WTC11 (cell line): Measurements from ENCODE around the gene GALNT12. TPM values are rescaled to one million over a fixed set of nuclear protein-coding genes. Genes with fewer than 3 reads are reported as not detected.

Source experiments
- ATAC-seq: fragments of 200-7000 bp; cut with Tn5 transposase; 2 replicates; pipeline ENCODE4 v1.10.0; 2021; ENCODE audit warnings: mild to moderate bottlenecking, moderate library complexity
- CTCF ChIA-PET: fragments of 300-600 bp; sonication (Branson Sonifier 250); formaldehyde crosslinking; loops from one replicate; lab custom pipeline; 2021; ENCODE audit warnings: antibody characterized with exemption; lab: Charles Lee
- POLR2A ChIA-PET: fragments of 350-600 bp; sonication (Branson Sonifier 250); formaldehyde crosslinking; loops from one replicate; lab custom pipeline; 2021; ENCODE audit warnings: antibody characterized with exemption; lab: Charles Lee
- DNase-seq: peaks from one replicate; pipeline ENCODE4 v3.0.0; 2021; ENCODE audit warnings: low spot score
- H3K27ac Mint-ChIP-seq: 2 replicates; pipeline ENCODE4 v1.8.0; 2021; ENCODE audit warnings: mixed read lengths
- H3K27me3 Mint-ChIP-seq: 2 replicates; pipeline ENCODE4 v1.8.0; 2021; ENCODE audit warnings: low read depth, mild to moderate bottlenecking, moderate library complexity, mixed read lengths
- H3K36me3 Mint-ChIP-seq: 2 replicates; pipeline ENCODE4 v1.8.0; 2021; ENCODE audit warnings: mixed read lengths
- H3K4me1 Mint-ChIP-seq: 2 replicates; pipeline ENCODE4 v1.8.0; 2022; ENCODE audit warnings: mixed read lengths
- H3K4me3 Mint-ChIP-seq: 2 replicates; pipeline ENCODE4 v1.8.0; 2021; ENCODE audit warnings: mild to moderate bottlenecking, moderate library complexity, mixed read lengths
- H3K9me3 Mint-ChIP-seq: 2 replicates; pipeline ENCODE4 v1.8.0; 2021; ENCODE audit warnings: mixed read lengths
- ARID4B ChIP-seq: sonication (generic); formaldehyde crosslinking; IDR thresholded peaks from 2 replicates; pipeline ENCODE4 v1.8.0; 2023; ENCODE audit warnings: missing genetic modification reagents, mild to moderate bottlenecking, borderline replicate concordance
- ATF1 ChIP-seq: sonication (generic); formaldehyde crosslinking; IDR thresholded peaks from 2 replicates; pipeline ENCODE4 v1.8.1; 2023; ENCODE audit warnings: mild to moderate bottlenecking, moderate library complexity, missing genetic modification reagents
- CREM ChIP-seq: sonication (generic); formaldehyde crosslinking; IDR thresholded peaks from 2 replicates; pipeline ENCODE4 v1.8.1; 2022; ENCODE audit warnings: mild to moderate bottlenecking, missing genetic modification reagents, moderate library complexity
- NR3C1 ChIP-seq: sonication (generic); formaldehyde crosslinking; conservative IDR thresholded peaks from 2 replicates; pipeline ENCODE4 v1.8.1; 2023; ENCODE audit warnings: low read depth, mild to moderate bottlenecking, missing genetic modification reagents
- PREB ChIP-seq: sonication (generic); formaldehyde crosslinking; IDR thresholded peaks from 2 replicates; pipeline ENCODE4 v1.8.1; 2022; ENCODE audit warnings: mild to moderate bottlenecking, missing genetic modification reagents, moderate library complexity, borderline replicate concordance
- RELA ChIP-seq: sonication (generic); formaldehyde crosslinking; IDR thresholded peaks from 2 replicates; pipeline ENCODE4 v1.8.1; 2022; ENCODE audit warnings: missing genetic modification reagents, mild to moderate bottlenecking, borderline replicate concordance
- SMAD3 ChIP-seq: sonication (generic); formaldehyde crosslinking; IDR thresholded peaks from 2 replicates; pipeline ENCODE4 v1.8.0; 2022; ENCODE audit warnings: missing genetic modification reagents, mild to moderate bottlenecking, borderline replicate concordance
- SMAD4 ChIP-seq: sonication (generic); formaldehyde crosslinking; IDR thresholded peaks from 2 replicates; pipeline ENCODE4 v1.8.0; 2022; ENCODE audit warnings: mild to moderate bottlenecking, missing genetic modification reagents
- SOX15 ChIP-seq: fragments of 250-450 bp; sonication (Bioruptor Pico); IDR thresholded peaks from 2 replicates; pipeline ENCODE4 v1.9.0; 2021; ENCODE audit warnings: mild to moderate bottlenecking
- SP1 ChIP-seq: sonication (generic); formaldehyde crosslinking; conservative IDR thresholded peaks from 2 replicates; pipeline ENCODE4 v1.8.1; 2022; ENCODE audit warnings: missing genetic modification reagents
- TEAD1 ChIP-seq: sonication (generic); formaldehyde crosslinking; IDR thresholded peaks from 2 replicates; pipeline ENCODE4 v1.8.0; 2022; ENCODE audit warnings: mild to moderate bottlenecking, missing genetic modification reagents
- USF1 ChIP-seq: sonication (generic); formaldehyde crosslinking; IDR thresholded peaks from 2 replicates; pipeline ENCODE4 v1.8.0; 2022; ENCODE audit warnings: mild to moderate bottlenecking, missing genetic modification reagents
- ZBTB21 ChIP-seq: sonication (generic); formaldehyde crosslinking; IDR thresholded peaks from 2 replicates; pipeline ENCODE4 v1.8.1; 2023; ENCODE audit warnings: mild to moderate bottlenecking, missing genetic modification reagents, borderline replicate concordance
- ZNF219 ChIP-seq: sonication (generic); formaldehyde crosslinking; IDR thresholded peaks from 2 replicates; pipeline ENCODE4 v1.8.0; 2023; ENCODE audit warnings: missing genetic modification reagents, mild to moderate bottlenecking, borderline replicate concordance
- ZNF317 ChIP-seq: sonication (generic); formaldehyde crosslinking; IDR thresholded peaks from 2 replicates; pipeline ENCODE4 v1.8.1; 2023; ENCODE audit warnings: low read depth, mild to moderate bottlenecking, moderate library complexity, missing genetic modification reagents, borderline replicate concordance
- ZNF396 ChIP-seq: fragments of 250-450 bp; sonication (Bioruptor Pico); IDR thresholded peaks from 2 replicates; pipeline ENCODE4 v1.8.0; 2021; ENCODE audit warnings: mild to moderate bottlenecking, moderate library complexity, borderline replicate concordance
- ZNF416 ChIP-seq: fragments of 250-450 bp; sonication (Bioruptor Pico); IDR thresholded peaks from 2 replicates; pipeline ENCODE4 v1.9.0; 2021; ENCODE audit warnings: mild to moderate bottlenecking, inconsistent platforms
- ZNF423 ChIP-seq: fragments of 250-450 bp; sonication (Bioruptor Pico); IDR thresholded peaks from 2 replicates; pipeline ENCODE4 v2.1.2; 2022; ENCODE audit warnings: mild to moderate bottlenecking, moderate library complexity
- total RNA-seq: library from RNA; stranded (reverse); gene quantifications from 3 replicates; pipeline ENCODE4 v1.2.3, GENCODE V29; 2021
- TF ChIP-seq, protein P1 (sequence below): sonication (generic); formaldehyde crosslinking; conservative IDR thresholded peaks from 2 replicates; pipeline ENCODE4 v1.8.1; 2023; ENCODE audit warnings: mild to moderate bottlenecking, low read depth, missing genetic modification reagents, moderate library complexity
- TF ChIP-seq, protein P2 (sequence below): fragments of 200-600 bp; IDR thresholded peaks from 2 replicates; pipeline ENCODE4 v1.8.0; 2022; ENCODE audit warnings: antibody characterized with exemption
- TF ChIP-seq, protein P3 (sequence below): sonication (generic); formaldehyde crosslinking; IDR thresholded peaks from 2 replicates; pipeline ENCODE4 v1.8.0; 2023; ENCODE audit warnings: missing genetic modification reagents

The GALNT12 gene
- total RNA-seq, 1 experiment from 2014 or later: 19.3 TPM

GRCh38 chr9:98894171-98894570 lies 86.7 kb downstream of the GALNT12 start:
- H3K27ac Mint-ChIP-seq: no peak overlapping the region
- peaks cover 2% of the 10 kb centered on the region; the same call in 1 of the 2 replicates for H3K27me3 Mint-ChIP-seq
- TF ChIP-seq ZNF317 (no peak), SMAD4 (CRISPR knock-in tag) (no peak), USF1 (CRISPR knock-in tag) (no peak), SP1 (CRISPR knock-in tag) (no peak), ATF1 (CRISPR knock-in tag) (no peak), CREM (CRISPR knock-in tag) (no peak), ZNF416 (CRISPR knock-in tag) (no peak), ZNF219 (CRISPR knock-in tag) (no peak), ZBTB21 (CRISPR knock-in tag) (no peak)
- TF ChIP-seq, protein P1, sequence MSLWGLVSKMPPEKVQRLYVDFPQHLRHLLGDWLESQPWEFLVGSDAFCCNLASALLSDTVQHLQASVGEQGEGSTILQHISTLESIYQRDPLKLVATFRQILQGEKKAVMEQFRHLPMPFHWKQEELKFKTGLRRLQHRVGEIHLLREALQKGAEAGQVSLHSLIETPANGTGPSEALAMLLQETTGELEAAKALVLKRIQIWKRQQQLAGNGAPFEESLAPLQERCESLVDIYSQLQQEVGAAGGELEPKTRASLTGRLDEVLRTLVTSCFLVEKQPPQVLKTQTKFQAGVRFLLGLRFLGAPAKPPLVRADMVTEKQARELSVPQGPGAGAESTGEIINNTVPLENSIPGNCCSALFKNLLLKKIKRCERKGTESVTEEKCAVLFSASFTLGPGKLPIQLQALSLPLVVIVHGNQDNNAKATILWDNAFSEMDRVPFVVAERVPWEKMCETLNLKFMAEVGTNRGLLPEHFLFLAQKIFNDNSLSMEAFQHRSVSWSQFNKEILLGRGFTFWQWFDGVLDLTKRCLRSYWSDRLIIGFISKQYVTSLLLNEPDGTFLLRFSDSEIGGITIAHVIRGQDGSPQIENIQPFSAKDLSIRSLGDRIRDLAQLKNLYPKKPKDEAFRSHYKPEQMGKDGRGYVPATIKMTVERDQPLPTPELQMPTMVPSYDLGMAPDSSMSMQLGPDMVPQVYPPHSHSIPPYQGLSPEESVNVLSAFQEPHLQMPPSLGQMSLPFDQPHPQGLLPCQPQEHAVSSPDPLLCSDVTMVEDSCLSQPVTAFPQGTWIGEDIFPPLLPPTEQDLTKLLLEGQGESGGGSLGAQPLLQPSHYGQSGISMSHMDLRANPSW (CRISPR knock-in tag): no peak
- ATAC-seq (no peak), DNase-seq (no peak)
- CTCF ChIA-PET: no interaction called here
- H3K4me3 Mint-ChIP-seq: no peak overlapping the region
- peaks cover 9% of the 10 kb centered on the region for H3K36me3 Mint-ChIP-seq
- peaks cover 21% of the 10 kb centered on the region for H3K9me3 Mint-ChIP-seq
- H3K4me1 Mint-ChIP-seq: no peaks in the 10 kb centered on the region
- POLR2A ChIA-PET: no interaction called here

GRCh38 chr9:98894761-98895160 lies 87.3 kb downstream of the GALNT12 start:
- DNase-seq (no peak), ATAC-seq (no peak)
- H3K9me3 Mint-ChIP-seq: peaks cover 21% of the 10 kb centered on the region
- H3K27ac Mint-ChIP-seq: no peak overlapping the region
- no peaks in the 10 kb centered on the region for H3K4me1 Mint-ChIP-seq
- CTCF ChIA-PET: no interaction called here
- TF ChIP-seq RELA (CRISPR knock-in tag): no peak
- no peak for TF ChIP-seq ZNF396 (CRISPR knock-in tag)
- no peak for TF ChIP-seq SOX15 (CRISPR knock-in tag)
- no peak for TF ChIP-seq NR3C1
- TF ChIP-seq, protein P2, sequence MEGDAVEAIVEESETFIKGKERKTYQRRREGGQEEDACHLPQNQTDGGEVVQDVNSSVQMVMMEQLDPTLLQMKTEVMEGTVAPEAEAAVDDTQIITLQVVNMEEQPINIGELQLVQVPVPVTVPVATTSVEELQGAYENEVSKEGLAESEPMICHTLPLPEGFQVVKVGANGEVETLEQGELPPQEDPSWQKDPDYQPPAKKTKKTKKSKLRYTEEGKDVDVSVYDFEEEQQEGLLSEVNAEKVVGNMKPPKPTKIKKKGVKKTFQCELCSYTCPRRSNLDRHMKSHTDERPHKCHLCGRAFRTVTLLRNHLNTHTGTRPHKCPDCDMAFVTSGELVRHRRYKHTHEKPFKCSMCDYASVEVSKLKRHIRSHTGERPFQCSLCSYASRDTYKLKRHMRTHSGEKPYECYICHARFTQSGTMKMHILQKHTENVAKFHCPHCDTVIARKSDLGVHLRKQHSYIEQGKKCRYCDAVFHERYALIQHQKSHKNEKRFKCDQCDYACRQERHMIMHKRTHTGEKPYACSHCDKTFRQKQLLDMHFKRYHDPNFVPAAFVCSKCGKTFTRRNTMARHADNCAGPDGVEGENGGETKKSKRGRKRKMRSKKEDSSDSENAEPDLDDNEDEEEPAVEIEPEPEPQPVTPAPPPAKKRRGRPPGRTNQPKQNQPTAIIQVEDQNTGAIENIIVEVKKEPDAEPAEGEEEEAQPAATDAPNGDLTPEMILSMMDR: no peak
- no peak for TF ChIP-seq USF1 (CRISPR knock-in tag)
- TF ChIP-seq SMAD3: no peak
- no peak for TF ChIP-seq ZNF423 (CRISPR knock-in tag)
- TF ChIP-seq, protein P3, sequence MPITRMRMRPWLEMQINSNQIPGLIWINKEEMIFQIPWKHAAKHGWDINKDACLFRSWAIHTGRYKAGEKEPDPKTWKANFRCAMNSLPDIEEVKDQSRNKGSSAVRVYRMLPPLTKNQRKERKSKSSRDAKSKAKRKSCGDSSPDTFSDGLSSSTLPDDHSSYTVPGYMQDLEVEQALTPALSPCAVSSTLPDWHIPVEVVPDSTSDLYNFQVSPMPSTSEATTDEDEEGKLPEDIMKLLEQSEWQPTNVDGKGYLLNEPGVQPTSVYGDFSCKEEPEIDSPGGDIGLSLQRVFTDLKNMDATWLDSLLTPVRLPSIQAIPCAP (CRISPR knock-in tag): no peak
- no peak for TF ChIP-seq PREB (CRISPR knock-in tag)
- no peak for TF ChIP-seq CREM (CRISPR knock-in tag)
- TF ChIP-seq ARID4B (CRISPR knock-in tag): no peak
- no peak for TF ChIP-seq TEAD1 (CRISPR knock-in tag)
- TF ChIP-seq, all 79 proteins: peak for 0
- H3K4me3 Mint-ChIP-seq: no peak overlapping the region
- H3K27me3 Mint-ChIP-seq: peaks cover 2% of the 10 kb centered on the region; the same call in 1 of the 2 replicates
- H3K36me3 Mint-ChIP-seq: peaks cover 9% of the 10 kb centered on the region
- POLR2A ChIA-PET: no interaction called here
